GM21526 (cell line): ENCODE results near the gene IDI2.
"Not testable (repeated sequence)": the region's sequence is repeated elsewhere in the genome, so short reads cannot be mapped to it uniquely, and the experiment has no call there.

Experiments used
- ATAC-seq: cut with Tn5 transposase; IDR thresholded peaks from one replicate; pipeline ENCODE4 v1.9.1; 2021; ENCODE audit warnings: moderate library complexity; ENCODE audit not compliant: unreplicated experiment, low FRiP score

Gene IDI2

GRCh38 chr10:1025683-1026082 lies at the start of gene IDI2:
IDI2 (minus strand) TSS chr10:1025859; CDS start chr10:1024723, 1,136 bp downstream.
- ATAC-seq, result no peak

GRCh38 chr10:1074748-1075308 lies 49.2 kb upstream of the IDI2 start:
- no peak for ATAC-seq

DNA sequence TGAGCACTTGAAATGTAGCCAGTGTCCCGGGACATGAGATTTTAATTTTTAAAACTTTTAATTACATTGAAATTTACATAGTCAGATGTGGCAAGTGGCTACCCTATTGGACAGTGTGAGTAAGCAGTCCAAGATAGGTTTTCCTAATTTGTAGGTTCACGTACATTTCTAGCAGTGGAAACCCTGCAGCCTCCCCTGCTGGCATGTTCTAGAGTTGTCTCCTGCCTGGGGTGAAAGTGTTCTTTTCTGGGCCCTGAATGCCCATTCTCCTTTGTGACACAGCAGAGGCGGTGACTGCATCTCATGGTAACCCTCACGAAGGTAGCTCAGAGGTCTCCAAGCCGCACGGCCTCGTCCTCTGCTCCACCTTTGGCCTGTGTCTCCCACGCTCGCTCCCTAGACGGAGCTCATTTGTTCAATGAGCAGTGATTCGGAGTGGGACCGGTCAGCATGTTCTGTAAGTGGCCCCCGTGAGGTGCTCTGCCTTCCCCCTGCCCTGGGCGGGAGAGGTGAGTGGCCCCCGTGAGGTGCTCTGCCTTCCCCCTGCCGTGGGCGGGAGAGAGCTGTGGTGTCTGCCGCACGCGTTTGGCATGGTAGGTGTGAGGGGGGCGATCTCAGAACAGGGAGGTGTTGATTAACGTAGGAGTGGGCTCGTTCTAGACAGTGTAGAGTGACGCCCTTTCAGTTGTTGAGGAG lies 48.5 kb upstream of the IDI2 start:
- ATAC-seq, result no peak

GRCh38 chr10:1070919-1071318 lies 45.3 kb upstream of the IDI2 start:
- no peak for ATAC-seq

DNA sequence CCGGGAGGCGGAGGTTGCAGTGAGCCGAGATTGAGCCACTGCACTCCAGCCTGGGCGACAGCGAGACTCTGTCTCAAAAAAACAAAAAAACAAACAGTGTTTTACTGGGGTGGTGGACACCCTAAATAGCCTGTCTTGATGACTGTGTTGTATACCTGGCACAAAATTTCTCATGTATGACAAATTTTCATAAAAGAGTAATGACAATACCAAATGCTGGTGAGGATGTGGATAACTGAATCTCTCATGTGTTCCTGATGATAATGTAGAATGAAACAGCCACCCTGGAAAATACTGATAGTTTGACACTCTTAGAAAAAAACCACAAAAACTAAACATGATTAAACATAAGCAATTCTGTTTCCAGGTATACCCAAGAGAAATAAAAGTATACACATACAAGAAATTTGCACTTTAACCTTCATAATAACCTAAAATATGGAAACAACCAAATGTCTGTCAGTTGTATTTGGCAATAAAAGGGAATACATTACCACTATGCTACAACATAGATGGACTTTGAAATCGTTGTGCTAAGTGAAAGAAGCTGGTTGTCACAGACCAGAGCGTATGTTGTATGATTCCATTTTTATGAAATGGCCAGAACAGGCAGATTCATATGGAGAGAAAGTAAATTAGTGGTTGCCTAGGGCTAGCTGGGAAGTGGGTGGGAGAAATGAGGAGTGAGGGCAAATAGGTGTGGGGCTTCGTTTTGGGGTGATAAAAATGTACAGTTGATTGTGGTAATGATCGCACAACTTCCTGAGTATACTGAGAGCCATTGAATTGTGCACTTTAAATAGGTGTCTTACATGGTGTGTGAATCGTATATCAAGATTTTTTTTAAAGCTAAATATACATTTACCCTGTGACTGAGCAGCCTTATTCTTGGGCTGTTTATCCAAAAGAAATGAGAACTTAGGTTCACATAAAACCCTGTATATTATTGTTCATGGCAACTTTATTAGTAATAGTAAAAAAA lies 43.0 kb upstream of the IDI2 start:
- ATAC-seq, result no peak

DNA sequence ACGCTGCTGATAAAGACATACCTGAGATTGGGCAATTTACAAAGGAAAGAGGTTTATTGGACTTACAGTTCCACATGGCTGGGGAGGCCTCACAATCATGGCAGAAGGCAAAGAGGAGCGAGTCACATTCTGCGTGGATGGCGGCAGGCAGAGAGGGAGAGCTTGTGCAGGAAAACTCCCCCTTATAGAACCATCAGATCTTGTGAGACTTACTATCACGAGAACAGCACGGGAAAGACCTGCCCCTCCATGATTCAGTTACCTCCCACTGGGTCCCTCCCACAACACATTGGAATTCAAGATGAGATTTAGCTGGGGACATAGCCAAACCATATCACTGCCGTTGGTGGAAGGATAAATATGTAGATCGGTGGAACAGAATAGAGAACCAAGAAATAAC lies 41.1 kb upstream of the IDI2 start:
- not testable (repeated sequence) for ATAC-seq

DNA sequence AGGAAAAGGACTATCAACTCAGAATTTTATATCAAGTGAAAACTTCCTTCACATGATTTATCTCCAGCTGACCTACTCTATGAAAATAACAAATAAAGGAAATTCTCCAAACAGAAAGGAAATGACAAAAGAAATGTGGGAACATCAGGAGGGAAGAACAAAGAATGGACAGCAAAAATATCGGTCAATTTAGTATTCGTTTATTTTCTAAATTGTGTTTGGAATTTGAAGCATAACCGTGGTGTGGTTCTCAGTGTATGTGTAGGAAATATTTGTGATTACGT lies 39.2 kb upstream of the IDI2 start:
- ATAC-seq, result no peak

DNA sequence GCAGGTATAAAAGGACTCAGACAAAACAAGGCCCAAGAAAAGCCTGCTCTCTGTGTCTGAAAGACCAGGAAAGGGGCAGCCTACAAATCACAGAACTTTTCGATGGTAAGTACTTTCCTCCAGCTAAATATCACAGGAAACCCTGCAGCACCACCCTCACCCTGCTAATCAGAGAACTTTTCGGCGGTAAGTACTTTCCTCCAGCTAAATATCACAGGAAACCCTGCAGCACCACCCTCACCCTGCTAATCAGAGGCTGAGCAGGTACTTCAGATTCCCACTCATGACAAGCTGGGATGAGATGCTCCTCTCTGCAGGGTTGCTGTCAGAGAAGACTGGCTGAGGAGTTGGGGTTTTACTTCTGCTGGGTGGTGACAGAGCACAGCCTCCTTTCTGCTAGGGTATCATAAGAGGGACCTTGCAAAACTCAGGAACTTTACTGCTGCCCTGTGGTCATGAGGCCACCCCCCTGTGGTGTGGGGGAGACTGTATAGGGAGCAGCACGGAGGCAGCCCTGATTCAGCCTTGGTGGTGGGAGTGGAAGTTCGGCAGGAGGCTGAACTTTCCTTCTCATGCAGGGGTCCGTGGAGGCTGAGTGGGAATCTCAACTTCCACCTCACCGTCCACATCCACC lies 37.7 kb upstream of the IDI2 start:
- no peak for ATAC-seq

DNA sequence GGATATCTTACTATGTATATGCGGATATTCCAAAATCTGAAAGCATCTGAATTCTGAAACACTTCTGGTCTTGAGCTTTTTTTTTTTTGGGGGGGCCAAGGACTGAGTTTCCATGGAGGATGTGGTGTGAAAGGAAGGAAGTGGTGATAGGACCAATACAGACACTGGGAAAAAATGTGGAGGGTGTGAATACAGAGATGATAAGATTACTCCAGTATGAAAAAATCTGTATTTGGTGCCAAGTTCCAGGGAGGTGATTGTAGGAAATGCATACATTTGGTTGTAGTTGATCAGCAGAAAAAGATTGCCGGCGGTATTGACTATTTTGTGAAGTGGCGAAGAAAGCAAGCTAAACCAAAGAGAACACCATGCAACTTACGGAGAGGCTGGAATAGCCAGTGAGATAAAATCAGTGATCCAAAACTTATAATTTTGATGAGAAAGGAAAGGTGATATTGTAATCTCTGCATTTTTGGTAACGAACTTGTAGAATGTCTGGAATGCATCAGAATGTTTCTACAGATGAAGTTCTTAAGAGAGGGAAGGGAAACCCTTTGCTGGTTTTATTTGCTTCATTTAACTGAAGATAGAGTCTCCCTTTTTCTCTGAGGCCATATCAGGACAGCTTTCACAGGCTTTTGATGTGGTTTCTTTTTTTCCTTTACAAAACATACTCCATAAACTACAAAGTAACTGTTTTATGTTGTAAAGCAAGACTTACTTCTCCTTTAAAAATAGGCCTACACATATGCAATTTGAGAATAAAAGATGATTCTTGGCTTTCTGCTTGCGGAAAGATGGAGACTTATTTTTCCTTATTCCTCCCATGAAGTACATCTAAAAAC lies 36.5 kb upstream of the IDI2 start:
- ATAC-seq, result no peak

DNA sequence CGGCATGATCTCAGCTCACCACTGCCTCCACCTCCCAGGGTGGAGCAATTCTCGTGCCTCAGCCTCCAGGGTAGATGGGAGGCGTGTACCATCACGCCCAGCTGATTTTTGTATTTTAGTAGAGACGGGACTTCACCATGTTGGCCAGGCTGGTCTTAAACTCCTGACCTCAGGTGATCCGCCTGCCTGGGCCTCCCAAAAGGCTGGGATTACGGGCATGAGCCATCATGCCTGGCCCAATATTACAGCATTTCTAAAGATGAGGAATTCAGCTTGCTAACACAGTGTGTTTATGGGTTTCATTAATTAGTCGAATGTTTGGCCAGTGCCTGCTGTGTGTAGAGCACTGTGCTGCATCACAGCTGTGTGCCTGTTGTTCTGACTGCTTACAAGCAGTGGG lies 34.2 kb upstream of the IDI2 start:
- no peak for ATAC-seq

DNA sequence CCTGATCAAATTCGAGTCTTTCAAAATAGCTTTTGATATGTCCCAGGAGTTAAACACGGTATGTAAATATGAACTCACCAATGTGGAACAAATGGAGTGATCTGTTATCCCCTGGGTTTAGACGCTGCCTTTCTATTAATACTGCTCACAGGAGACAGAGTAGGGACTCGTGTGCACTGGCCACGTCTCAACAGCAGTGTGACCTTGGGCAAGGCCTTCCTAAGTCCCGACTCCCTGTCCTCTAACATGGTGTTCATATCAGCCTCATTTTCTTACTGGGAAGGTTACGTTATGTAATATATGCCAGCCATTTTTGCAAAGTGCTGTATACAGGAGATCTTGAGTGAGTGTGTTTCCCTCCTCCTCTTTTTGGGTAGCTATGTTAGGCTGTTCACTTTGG lies 32.4 kb upstream of the IDI2 start:
- no peak for ATAC-seq

GRCh38 chr10:1057106-1057657 lies 31.5 kb upstream of the IDI2 start:
- peak; percentile 17 for ATAC-seq

DNA sequence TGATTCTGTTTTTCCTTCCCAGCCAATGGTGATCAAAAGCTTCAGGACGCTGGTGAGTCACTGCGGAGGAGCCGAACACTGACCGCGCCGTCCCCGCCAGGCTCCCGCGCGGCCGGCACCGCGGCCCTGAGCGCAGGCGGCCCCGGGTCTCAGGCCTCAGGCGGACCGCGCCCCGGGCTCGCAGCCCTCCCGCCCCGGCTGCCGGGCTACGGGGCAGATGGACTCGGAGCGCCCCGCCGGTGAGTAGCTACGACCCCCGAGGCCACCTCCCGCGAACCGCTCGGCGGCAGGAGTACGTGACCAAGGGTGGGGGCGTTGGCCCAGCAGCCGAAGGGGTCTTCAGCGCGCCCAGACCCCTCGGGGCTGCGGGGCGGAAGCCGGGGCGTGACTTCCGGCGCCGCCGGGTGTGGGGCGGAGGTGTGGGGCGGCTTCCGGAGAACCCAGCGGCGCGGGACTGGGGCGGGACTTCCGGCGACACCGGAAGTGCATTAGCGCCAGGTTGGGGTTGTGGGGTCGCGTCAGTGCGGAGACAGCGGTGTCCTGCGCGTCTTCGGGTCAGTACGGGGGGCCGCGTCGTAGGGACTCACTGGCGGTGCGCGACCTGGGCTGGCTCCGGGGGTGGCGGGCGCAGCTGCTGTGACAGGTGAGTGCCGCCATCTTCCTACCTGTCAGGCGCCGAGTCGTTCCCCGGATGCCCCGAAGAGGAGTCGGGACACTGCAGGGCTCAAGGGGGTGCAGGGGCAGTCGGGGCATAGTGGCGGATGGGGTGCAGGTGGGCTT lies 30.9 kb upstream of the IDI2 start, which contains the start of gene WDR37:
Gene WDR37, plus strand, starts transcription at position 60 of the 780 bp plus-strand sequence. CDS start 15,771 bp downstream, outside the sequence.
- ATAC-seq, result peak; percentile 90

GRCh38 chr10:1054684-1055083 lies 29.0 kb upstream of the IDI2 start:
- no peak for ATAC-seq

GRCh38 chr10:1050554-1050953 lies 24.9 kb upstream of the IDI2 start:
- ATAC-seq, result no peak

GRCh38 chr10:1050145-1050544 lies 24.5 kb upstream of the IDI2 start:
- no peak for ATAC-seq

DNA sequence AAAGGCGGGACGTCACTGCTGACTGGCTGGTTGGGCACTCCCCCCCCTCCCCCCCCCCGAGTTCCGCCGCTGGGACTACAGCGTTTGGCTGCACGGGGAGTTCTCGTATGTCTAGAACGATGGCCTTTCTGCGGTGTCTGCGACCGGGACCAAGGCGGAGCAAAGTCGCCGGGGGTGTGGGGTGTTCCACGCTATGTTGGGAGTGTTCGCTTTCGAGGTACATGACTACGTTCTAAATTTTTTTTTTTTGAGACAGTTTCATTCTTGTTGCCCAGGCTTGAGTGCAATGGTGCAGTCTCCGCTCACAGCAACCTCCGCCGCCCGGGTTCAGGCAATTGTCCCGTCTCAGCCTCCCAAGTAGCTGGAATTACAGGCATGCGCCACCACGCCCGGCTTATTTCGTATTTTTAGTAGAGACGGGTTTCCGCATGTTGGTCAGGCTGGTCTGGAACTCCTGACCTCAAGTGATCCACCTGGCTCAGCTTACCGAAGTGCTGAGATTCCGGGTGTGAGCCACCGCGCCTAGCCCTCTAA lies 23.8 kb upstream of the IDI2 start:
- ATAC-seq, result no peak

GRCh38 chr10:1048732-1049424 lies 23.2 kb upstream of the IDI2 start, which contains the start of gene IDI1:
IDI1 (minus strand) TSS chr10:1049119; CDS start chr10:1049003, 116 bp downstream.
- peak; percentile 82 for ATAC-seq
